Measurements from ENCODE around the gene KLHL30. TPM values are rescaled to one million over a fixed set of nuclear protein-coding genes. Genes with fewer than 3 reads are reported as not detected.

KLHL30 gene
- total RNA-seq, 1 experiment from 2014 or later = 0.61 TPM

GRCh38 chr2:238103465-238104225, 34.8 kb upstream of the KLHL30 start:
- BruUV-seq (replicated peaks) = no TSS peak
- POLR2A ChIA-PET = no interaction called here
- no peaks in the 10 kb centered on the region for H3K9me3 ChIP-seq (ENCODE audit: control insufficient read depth in 1 of 2, insufficient read depth in 1 of 2, low read depth in 1 of 2, low read length in 2 of 2)
- no peaks in the 10 kb centered on the region for H4K20me1 ChIP-seq (ENCODE audit: insufficient read depth)
- no peak for DNase-seq (ENCODE audit: low read depth, low spot score)
- H2AFZ ChIP-seq (ENCODE audit: low read depth, low read length, poor library complexity, severe bottlenecking) = no peak overlapping the region
- TF ChIP-seq ATF3 (IDR thresholded peaks at IDR 0.05) = no peak
- TF ChIP-seq SRF (IDR thresholded peaks at IDR 0.05; ENCODE audit: low read depth) = no peak
- TF ChIP-seq, protein P1, sequence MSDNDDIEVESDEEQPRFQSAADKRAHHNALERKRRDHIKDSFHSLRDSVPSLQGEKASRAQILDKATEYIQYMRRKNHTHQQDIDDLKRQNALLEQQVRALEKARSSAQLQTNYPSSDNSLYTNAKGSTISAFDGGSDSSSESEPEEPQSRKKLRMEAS (IDR thresholded peaks at IDR 0.05) = no peak
- no peak for TF ChIP-seq FOSL1 (IDR thresholded peaks at IDR 0.05; ENCODE audit: low read depth)
- TF ChIP-seq, protein P2, sequence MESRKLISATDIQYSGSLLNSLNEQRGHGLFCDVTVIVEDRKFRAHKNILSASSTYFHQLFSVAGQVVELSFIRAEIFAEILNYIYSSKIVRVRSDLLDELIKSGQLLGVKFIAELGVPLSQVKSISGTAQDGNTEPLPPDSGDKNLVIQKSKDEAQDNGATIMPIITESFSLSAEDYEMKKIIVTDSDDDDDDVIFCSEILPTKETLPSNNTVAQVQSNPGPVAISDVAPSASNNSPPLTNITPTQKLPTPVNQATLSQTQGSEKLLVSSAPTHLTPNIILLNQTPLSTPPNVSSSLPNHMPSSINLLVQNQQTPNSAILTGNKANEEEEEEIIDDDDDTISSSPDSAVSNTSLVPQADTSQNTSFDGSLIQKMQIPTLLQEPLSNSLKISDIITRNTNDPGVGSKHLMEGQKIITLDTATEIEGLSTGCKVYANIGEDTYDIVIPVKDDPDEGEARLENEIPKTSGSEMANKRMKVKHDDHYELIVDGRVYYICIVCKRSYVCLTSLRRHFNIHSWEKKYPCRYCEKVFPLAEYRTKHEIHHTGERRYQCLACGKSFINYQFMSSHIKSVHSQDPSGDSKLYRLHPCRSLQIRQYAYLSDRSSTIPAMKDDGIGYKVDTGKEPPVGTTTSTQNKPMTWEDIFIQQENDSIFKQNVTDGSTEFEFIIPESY (IDR thresholded peaks at IDR 0.05; ENCODE audit: extremely low read depth, insufficient replicate concordance, low read length) = no peak
- TF ChIP-seq EZH2phosphoT487 (IDR thresholded peaks at IDR 0.05; ENCODE audit: borderline replicate concordance) = no peak
- TF ChIP-seq CEBPB (IDR thresholded peaks at IDR 0.05; ENCODE audit: low read depth) = no peak
- TF ChIP-seq EGR1 (IDR thresholded peaks at IDR 0.05; ENCODE audit: low read depth) = no peak
- TF ChIP-seq EZH2 (IDR thresholded peaks at IDR 0.05) = no peak
- no peak overlapping the region for H3K4me2 ChIP-seq (ENCODE audit: low read length)
- no peaks in the 10 kb centered on the region for H3K27me3 ChIP-seq (ENCODE audit: insufficient read depth, low read length)
- H3K9me2 ChIP-seq (ENCODE audit: insufficient read depth) = no peaks in the 10 kb centered on the region
- peaks cover 5 to 10% of the 10 kb centered on the region in 2 experiments; a peak in 3 of 4 replicates for H3K4me1 ChIP-seq (ENCODE audit: control insufficient read depth in 1 of 2, insufficient read depth in 2 of 2, low read length in 2 of 2)
- H3K4me3 ChIP-seq (replicated peaks in 1 of 2; ENCODE audit: low read depth in 1 of 2, low read length in 2 of 2) = no peak overlapping the region
- CTCF ChIA-PET = no interaction called here
- no peak overlapping the region for H3K27ac ChIP-seq (ENCODE audit: low read depth, low read length)
- no peak overlapping the region for H3K9ac ChIP-seq (ENCODE audit: low read length)
- H3K36me3 ChIP-seq (ENCODE audit: control insufficient read depth in 1 of 2, insufficient read depth in 2 of 2, low read length in 2 of 2) = no peaks in the 10 kb centered on the region
- no peaks in the 10 kb centered on the region for H3K79me2 ChIP-seq (ENCODE audit: insufficient read depth, low read length)
- RAD21 ChIA-PET (ENCODE audit: low non-redundant PET in 1 of 2, low total read pairs in 2 of 2, uncharacterized antibody in 2 of 2, unreplicated experiment in 2 of 2) = no interaction called here
- intact Hi-C loops (cut with micrococcal nuclease) = no loop called here
- ATAC-seq = no peak
